Mucosa of rectum (tissue), 2 donors: ENCODE results near the gene PHOX2A.
"Not testable (repeated sequence)": the region's sequence is repeated elsewhere in the genome, so short reads cannot be mapped to it uniquely, and the experiment has no call there.

Experiments used
- H3K27ac ChIP-seq, 2 donors: one replicate each; pipeline ENCODE4 v1.7.0; 2013; ENCODE audit warnings: inconsistent platforms in 2 of 2, low read depth in 2 of 2, low read length in 2 of 2
- H3K27me3 ChIP-seq, 2 donors: one replicate each; pipeline ENCODE4 v1.7.0; 2013; ENCODE audit warnings: low read length in 2 of 2; ENCODE audit not compliant: control insufficient read depth in 2 of 2, insufficient read depth in 2 of 2
- H3K36me3 ChIP-seq, 2 donors: one replicate each; pipeline ENCODE4 v1.7.0; 2013; ENCODE audit warnings: low read length in 2 of 2; ENCODE audit not compliant: control insufficient read depth in 2 of 2, insufficient read depth in 2 of 2
- H3K4me1 ChIP-seq, 2 donors: one replicate each; pipeline ENCODE4 v1.7.0; 2013; ENCODE audit warnings: low read length in 2 of 2, mild to moderate bottlenecking in 1 of 2; ENCODE audit not compliant: control insufficient read depth in 2 of 2, insufficient read depth in 2 of 2
- H3K4me3 ChIP-seq, 2 donors: one replicate each; pipeline ENCODE4 v1.7.0; 2013; ENCODE audit warnings: low read length in 2 of 2
- H3K9ac ChIP-seq, 2 donors: one replicate each; pipeline ENCODE4 v1.7.0; 2013; ENCODE audit warnings: low read length in 2 of 2, low read depth in 1 of 2, mild to moderate bottlenecking in 1 of 2
- H3K9me3 ChIP-seq, 2 donors: one replicate each; pipeline ENCODE4 v1.7.0; 2013; ENCODE audit warnings: low read length in 2 of 2; ENCODE audit not compliant: control insufficient read depth in 2 of 2
- donor health status: healthy.
- donor health status: Normal muscosa, but diverticular disease.

The PHOX2A gene

DNA sequence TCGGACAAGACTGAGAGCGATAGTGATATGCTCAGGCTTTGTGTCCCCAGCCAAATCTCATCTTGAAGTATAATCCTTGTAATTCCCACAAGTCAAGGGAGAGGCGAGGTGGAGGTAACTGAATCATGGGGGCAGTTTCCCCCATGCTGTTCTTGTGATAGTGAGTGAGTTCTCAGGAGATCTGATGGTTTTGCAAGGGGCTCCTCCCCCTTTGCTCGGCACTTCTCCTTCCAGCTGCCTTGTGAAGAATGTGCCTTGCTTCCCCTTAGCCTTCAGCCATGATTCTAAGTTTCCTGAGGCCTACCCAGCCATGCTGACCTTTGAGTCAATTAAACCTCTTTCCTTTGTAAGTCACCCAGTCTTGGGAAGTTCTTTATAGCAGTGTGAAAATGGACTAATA is 34.9 kb downstream of the PHOX2A start:
- H3K9me3 ChIP-seq: no peaks in the 10 kb centered on the region
- no peaks in the 10 kb centered on the region for H3K36me3 ChIP-seq
- H3K4me3 ChIP-seq: no peak overlapping the region
- H3K27me3 ChIP-seq: no peaks in the 10 kb centered on the region
- H3K27ac ChIP-seq: no peak overlapping the region
- H3K4me1 ChIP-seq: no peaks in the 10 kb centered on the region
- no peak overlapping the region for H3K9ac ChIP-seq

DNA sequence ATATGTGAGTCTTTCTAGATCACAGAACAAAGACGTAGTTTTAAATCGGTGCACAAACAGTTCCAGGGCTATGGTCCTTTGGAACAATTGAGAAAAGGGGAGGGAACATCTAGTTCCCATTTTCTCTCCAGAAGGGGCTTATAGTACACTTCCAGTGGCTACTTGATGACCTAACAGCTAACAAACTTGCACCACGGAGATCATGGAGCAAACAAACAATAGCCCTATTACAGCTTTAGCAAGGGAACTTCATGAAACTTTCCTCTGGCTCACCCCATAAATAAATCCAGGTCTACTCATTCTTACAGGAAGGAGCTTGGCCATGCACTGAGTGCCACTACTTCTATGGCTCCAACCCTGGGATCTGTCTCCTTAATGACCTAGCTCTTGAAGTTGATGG is 35.7 kb downstream of the PHOX2A start:
- Histone ChIP-seq H3K27me3 (no peaks in the 10 kb centered on the region), H3K27ac (no peak overlapping the region), H3K4me1 (no peaks in the 10 kb centered on the region), H3K36me3 (no peaks in the 10 kb centered on the region), H3K9me3 (no peaks in the 10 kb centered on the region), H3K4me3 (no peak overlapping the region), H3K9ac (no peak overlapping the region)

DNA sequence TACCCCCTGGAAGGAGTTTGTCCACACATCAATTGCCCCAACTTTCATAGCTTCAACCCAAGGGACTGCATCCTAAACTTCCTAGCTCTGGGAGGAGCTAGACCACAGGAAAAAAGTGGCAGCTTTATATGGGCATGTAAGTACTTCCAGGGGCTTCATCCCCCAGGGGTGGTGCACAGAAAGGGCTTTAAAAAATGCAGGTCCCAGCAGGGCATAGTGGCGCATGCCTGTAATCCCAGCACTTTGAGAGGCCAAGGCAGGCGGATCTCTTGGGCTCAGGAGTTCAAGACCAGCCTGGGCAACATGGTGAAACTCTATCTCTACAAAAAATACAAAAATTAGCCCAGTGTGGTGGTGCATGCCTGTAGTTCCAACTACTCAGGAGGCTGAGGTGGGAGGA is 37.2 kb downstream of the PHOX2A start:
- not testable (repeated sequence) for H3K36me3 ChIP-seq, H3K9me3 ChIP-seq, H3K4me1 ChIP-seq, H3K9ac ChIP-seq, H3K27ac ChIP-seq, H3K27me3 ChIP-seq, H3K4me3 ChIP-seq

DNA sequence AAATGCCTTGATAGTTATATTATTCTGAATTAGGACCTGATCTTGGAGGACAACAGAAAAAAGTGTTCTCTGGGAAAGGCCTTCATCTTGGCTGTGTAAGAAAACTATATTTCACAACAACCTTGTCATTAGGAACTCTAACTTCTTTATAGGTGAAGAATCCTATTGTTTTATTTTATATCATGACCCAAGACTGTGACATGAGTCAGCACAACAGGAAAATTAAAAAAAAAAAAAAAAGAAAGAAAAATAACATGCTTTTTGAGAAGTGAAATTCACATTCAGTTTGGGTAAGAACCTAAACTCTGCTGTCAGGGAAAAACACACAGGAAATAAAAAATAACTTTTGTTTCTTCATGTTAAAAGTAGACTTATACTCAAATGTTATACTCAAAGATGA is 39.1 kb downstream of the PHOX2A start:
- H3K9ac ChIP-seq: no peak overlapping the region
- H3K27me3 ChIP-seq: no peaks in the 10 kb centered on the region
- no peak overlapping the region for H3K27ac ChIP-seq
- H3K9me3 ChIP-seq: no peaks in the 10 kb centered on the region
- H3K4me1 ChIP-seq: no peaks in the 10 kb centered on the region
- no peaks in the 10 kb centered on the region for H3K36me3 ChIP-seq
- H3K4me3 ChIP-seq: no peak overlapping the region

DNA sequence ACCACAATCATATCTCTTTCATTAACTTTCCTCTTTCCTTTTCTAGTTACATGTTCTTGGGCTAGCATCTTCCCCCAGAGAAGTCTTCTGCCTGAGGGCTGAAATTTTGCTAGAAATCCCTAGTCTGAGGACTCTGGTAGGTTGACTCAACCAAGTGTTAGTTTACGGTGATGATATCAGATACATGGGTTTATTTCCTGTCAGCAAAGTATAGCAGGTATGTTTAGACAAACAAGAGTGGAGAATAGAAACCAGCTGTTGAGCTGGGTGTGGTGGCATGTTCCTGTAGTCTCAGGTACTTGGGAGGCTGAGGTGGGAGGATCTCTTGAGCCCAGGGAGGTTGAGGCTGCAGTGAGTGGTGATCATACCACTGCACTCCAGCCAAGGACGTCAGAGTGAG is 40.8 kb downstream of the PHOX2A start:
- Histone ChIP-seq H3K9ac (no peak overlapping the region), H3K27ac (no peak overlapping the region), H3K4me1 (no peaks in the 10 kb centered on the region), H3K27me3 (no peaks in the 10 kb centered on the region), H3K4me3 (no peak overlapping the region), H3K36me3 (no peaks in the 10 kb centered on the region), H3K9me3 (no peaks in the 10 kb centered on the region)

DNA sequence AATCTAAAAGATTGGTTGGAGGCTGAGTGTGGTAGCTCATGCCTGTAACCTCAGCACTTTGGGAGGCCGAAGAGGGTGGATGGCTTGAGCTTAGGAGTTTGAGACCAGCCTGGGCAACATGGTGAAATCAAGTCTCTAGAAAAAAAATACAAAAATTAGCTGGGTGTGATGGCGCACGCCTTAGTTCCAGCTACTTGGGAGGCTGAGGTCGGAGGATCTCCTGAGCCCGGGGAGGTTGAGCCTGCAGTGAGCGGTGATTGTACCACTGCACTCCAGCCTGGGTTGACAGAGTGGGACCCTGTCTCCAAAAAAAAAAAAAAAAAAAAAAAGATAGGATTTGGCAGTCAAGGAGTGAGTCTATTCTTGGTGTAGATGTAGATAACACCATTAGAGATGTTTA is 41.4 kb downstream of the PHOX2A start:
- H3K9ac ChIP-seq: no peak overlapping the region
- no peaks in the 10 kb centered on the region for H3K4me1 ChIP-seq
- H3K4me3 ChIP-seq: no peak overlapping the region
- H3K27me3 ChIP-seq: no peaks in the 10 kb centered on the region
- no peaks in the 10 kb centered on the region for H3K36me3 ChIP-seq
- H3K9me3 ChIP-seq: no peaks in the 10 kb centered on the region
- H3K27ac ChIP-seq: no peak overlapping the region

DNA sequence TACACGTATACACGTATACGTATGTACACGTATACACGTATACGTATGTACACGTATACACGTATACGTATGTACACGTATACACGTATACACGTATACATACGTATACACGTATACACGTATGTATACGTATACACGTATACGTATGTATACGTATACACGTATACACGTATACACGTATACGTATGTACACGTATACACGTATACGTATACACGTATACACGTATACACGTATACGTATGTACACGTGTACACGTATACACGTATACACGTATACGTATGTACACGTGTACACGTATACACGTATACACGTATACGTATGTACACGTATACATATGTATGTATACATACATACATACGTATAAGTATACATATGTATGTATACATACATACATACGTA is 42.5 kb downstream of the PHOX2A start:
- not testable (repeated sequence) for H3K9me3 ChIP-seq

DNA sequence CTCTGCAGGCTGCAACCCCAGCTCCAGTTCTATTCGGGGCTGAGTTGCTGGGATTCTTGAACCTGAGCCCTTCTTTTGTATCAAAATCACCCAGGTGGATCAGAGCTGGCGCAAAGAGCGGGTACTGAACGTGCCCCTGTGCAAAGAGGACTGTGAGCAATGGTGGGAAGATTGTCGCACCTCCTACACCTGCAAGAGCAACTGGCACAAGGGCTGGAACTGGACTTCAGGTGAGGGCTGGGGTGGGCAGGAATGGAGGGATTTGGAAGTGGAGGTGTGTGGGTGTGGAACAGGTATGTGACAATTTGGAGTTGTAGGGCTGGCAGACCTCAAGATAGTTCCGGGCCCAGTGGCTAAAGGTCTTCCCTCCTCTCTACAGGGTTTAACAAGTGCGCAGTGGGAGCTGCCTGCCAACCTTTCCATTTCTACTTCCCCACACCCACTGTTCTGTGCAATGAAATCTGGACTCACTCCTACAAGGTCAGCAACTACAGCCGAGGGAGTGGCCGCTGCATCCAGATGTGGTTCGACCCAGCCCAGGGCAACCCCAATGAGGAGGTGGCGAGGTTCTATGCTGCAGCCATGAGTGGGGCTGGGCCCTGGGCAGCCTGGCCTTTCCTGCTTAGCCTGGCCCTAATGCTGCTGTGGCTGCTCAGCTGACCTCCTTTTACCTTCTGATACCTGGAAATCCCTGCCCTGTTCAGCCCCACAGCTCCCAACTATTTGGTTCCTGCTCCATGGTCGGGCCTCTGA is 48.3 kb downstream of the PHOX2A start:
- no peak overlapping the region for H3K9ac ChIP-seq
- H3K9me3 ChIP-seq: no peaks in the 10 kb centered on the region
- H3K4me1 ChIP-seq: no peaks in the 10 kb centered on the region
- H3K27ac ChIP-seq: no peak overlapping the region
- no peaks in the 10 kb centered on the region for H3K36me3 ChIP-seq
- no peaks in the 10 kb centered on the region for H3K27me3 ChIP-seq
- H3K4me3 ChIP-seq: no peak overlapping the region

More for the DNA sequence above, 42.5 kb downstream of the PHOX2A start:
- H3K27me3 ChIP-seq, H3K4me1 ChIP-seq, H3K4me3 ChIP-seq, H3K9ac ChIP-seq, H3K27ac ChIP-seq, H3K36me3 ChIP-seq: not testable (repeated sequence)

DNA sequence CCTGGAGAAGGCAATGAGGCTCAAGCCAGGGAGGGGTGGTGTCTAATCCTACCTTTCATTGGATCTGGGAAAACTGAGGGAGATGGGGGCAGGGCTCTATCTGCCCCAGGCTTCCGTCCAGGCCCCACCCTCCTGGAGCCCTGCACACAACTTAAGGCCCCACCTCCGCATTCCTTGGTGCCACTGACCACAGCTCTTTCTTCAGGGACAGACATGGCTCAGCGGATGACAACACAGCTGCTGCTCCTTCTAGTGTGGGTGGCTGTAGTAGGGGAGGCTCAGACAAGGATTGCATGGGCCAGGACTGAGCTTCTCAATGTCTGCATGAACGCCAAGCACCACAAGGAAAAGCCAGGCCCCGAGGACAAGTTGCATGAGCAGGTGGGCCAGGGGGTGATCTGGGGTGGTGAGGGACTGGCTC is 52.0 kb downstream of the PHOX2A start, which contains the start of gene FOLR1:
FOLR1 (plus strand) TSS at position 180 of the 421 bp plus-strand sequence; CDS start at position 214, 34 bp downstream.
- no peak within 1 kb of the TSS for H3K27ac ChIP-seq
- H3K4me3 ChIP-seq: no peak within 1 kb of the TSS
- H3K9ac ChIP-seq: no peak within 1 kb of the TSS

DNA sequence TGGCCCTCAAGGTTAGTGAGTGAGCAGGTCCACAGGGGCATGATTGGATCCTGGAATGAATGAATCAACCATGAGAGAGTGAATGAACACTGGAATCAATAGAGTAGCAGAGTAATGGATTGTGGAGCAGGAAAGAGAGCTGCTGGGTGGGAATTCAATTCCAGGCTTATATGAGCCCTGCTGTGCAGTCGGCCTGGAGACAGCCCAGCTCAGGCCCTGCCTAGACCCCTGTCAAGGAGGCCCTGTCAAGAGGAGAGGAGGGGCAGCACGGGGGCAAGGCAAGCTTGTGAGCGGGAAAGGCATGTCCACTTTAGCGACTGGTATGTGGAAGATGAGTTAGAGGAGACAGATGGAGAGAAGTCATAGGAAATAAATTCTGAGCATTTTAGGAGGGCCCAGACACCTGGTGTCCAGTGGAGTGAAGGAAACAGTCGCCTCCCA is 53.3 kb downstream of the PHOX2A start:
- H3K9ac ChIP-seq: no peak overlapping the region
- H3K4me3 ChIP-seq: no peak overlapping the region
- H3K4me1 ChIP-seq: peaks cover 0 to 5% of the 10 kb centered on the region in 2 donors
- no peaks in the 10 kb centered on the region for H3K9me3 ChIP-seq
- no peak overlapping the region for H3K27ac ChIP-seq
- no peaks in the 10 kb centered on the region for H3K36me3 ChIP-seq
- no peaks in the 10 kb centered on the region for H3K27me3 ChIP-seq

More for the DNA sequence above, 52.0 kb downstream of the PHOX2A start, which contains the start of gene FOLR1:
- no peaks in the 10 kb centered on the region for H3K27me3 ChIP-seq
- H3K36me3 ChIP-seq: no peaks in the 10 kb centered on the region
- H3K4me1 ChIP-seq: peaks cover 0 to 5% of the 10 kb centered on the region in 2 donors
- H3K9me3 ChIP-seq: no peaks in the 10 kb centered on the region
